ENCODE measurements around the gene CYB5B.

CYB5B gene

DNA sequence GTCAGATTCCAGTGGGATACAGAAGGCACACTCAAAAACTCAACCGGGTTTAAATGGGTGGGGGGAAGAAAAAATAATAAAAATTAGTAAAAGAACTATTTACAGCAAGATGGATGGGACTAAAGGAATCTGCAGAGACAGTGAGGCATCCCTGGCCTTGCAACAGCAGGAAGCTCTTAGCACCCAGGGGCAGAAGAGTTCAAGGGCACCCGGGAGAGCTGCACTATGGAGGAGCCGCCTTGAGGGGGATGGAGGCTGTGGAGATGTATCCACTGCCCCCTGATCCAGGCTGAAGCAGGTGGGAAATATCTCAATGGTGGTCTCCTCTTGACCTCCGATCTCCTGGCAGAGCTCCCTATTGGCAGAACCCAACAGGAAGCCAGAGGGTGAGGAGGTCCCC lies 72.0 kb downstream of the CYB5B start:
- no peaks in the 10 kb centered on the region for H3K36me3 ChIP-seq (ENCODE audit: control insufficient read depth, insufficient read depth, low read length)
- H3K4me3 ChIP-seq (ENCODE audit: insufficient read depth, low read depth, low read length, poor library complexity, severe bottlenecking) = no peak overlapping the region
- H3K4me1 ChIP-seq (ENCODE audit: control insufficient read depth, insufficient read depth, low read length, poor library complexity, severe bottlenecking) = no peaks in the 10 kb centered on the region
- DNase-seq = no peak
- H3K27me3 ChIP-seq (replicated peaks; ENCODE audit: control insufficient read depth, insufficient read depth, low read length, poor library complexity, severe bottlenecking) = no peaks in the 10 kb centered on the region
- no peaks in the 10 kb centered on the region for H3K9me3 ChIP-seq (ENCODE audit: control insufficient read depth, low read length)
- H3K27ac ChIP-seq (ENCODE audit: insufficient read depth, low read length, poor library complexity, severe bottlenecking) = no peak overlapping the region

DNA sequence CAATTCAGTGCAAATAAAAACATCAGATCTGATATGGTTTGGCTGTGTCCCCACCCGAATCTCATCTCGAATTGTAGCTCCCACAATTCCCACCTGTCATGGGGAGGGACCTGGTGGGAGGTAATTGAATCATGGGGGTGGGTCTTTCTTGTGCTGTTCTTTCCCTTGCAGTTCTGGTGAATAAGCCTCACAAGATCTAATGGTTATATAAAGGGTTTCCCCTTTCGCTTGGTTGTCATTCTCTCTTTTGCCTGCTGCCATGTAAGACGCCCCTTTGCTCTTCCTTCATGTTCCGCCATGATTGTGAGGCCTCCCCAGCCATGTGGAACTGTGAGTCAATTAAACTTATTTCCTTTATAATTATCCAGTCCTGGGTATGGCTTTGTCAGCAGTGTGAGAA lies 72.5 kb downstream of the CYB5B start:
- Histone ChIP-seq H3K9me3 (ENCODE audit: control insufficient read depth, low read length) (no peaks in the 10 kb centered on the region), H3K36me3 (ENCODE audit: control insufficient read depth, insufficient read depth, low read length) (no peaks in the 10 kb centered on the region), H3K27ac (ENCODE audit: insufficient read depth, low read length, poor library complexity, severe bottlenecking) (no peak overlapping the region), H3K27me3 (replicated peaks; ENCODE audit: control insufficient read depth, insufficient read depth, low read length, poor library complexity, severe bottlenecking) (no peaks in the 10 kb centered on the region), H3K4me1 (ENCODE audit: control insufficient read depth, insufficient read depth, low read length, poor library complexity, severe bottlenecking) (no peaks in the 10 kb centered on the region), H3K4me3 (ENCODE audit: insufficient read depth, low read depth, low read length, poor library complexity, severe bottlenecking) (no peak overlapping the region)
- no peak for DNase-seq

DNA sequence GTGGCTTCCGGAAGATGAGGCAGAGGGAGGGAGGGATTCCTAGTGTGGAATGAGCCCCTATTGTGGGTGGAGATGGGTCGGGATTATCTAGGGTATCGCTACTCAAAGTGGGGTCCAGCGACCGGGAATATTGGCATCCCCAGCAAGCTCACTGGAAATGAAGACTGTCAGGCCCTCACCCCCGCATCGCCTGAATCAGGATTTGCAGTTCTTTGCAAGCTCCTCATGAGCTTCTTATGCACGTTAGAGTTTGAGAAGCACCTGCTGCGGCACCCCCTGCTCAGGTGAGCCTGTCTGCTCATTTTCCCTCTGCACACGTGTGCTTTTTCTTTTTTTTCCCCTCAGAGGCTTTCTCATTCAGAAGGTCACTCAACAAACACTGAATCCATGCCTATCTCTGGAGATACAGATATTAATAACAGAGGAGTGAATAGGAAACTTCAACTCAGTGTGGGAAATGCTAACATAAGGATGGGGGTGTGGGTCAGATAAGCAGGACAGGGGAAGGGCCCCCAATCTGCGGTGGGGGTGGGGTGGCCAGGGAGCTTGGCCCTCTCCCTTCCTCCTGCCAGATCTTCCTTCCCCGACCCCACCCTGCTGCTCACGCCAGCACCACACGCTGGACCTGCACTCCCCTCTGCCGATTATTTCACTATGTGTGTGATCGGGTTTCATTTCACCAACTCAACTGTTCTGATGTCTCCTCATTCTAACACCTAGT lies 73.6 kb downstream of the CYB5B start:
- H3K27ac ChIP-seq (ENCODE audit: insufficient read depth, low read length, poor library complexity, severe bottlenecking) = no peak overlapping the region
- no peaks in the 10 kb centered on the region for H3K36me3 ChIP-seq (ENCODE audit: control insufficient read depth, insufficient read depth, low read length)
- DNase-seq = no peak
- H3K9me3 ChIP-seq (ENCODE audit: control insufficient read depth, low read length) = no peaks in the 10 kb centered on the region
- H3K4me3 ChIP-seq (ENCODE audit: insufficient read depth, low read depth, low read length, poor library complexity, severe bottlenecking) = no peak overlapping the region
- H3K27me3 ChIP-seq (replicated peaks; ENCODE audit: control insufficient read depth, insufficient read depth, low read length, poor library complexity, severe bottlenecking) = no peaks in the 10 kb centered on the region
- no peaks in the 10 kb centered on the region for H3K4me1 ChIP-seq (ENCODE audit: control insufficient read depth, insufficient read depth, low read length, poor library complexity, severe bottlenecking)

DNA sequence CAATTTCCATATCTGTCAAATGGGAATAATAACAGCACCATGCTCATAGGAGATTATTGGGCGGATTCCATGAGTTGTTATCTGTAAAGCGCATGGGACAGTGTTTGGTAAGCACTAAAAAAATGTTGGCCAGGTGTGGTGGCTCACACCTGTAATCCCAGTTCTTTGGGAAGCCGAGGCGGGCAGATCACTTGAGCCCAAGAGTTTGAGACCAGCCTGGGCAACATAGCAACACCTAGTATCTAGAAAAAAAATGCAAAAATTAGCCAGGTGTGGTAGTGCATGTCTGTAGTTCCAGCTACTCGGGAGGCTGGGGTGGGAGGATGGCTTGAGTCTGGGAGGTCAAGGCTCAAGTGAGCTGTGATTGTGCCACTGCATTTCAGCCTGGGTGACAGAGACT lies 74.5 kb downstream of the CYB5B start:
- no peak for DNase-seq
- H3K27me3 ChIP-seq (replicated peaks; ENCODE audit: control insufficient read depth, insufficient read depth, low read length, poor library complexity, severe bottlenecking) = no peaks in the 10 kb centered on the region
- no peak overlapping the region for H3K27ac ChIP-seq (ENCODE audit: insufficient read depth, low read length, poor library complexity, severe bottlenecking)

DNA sequence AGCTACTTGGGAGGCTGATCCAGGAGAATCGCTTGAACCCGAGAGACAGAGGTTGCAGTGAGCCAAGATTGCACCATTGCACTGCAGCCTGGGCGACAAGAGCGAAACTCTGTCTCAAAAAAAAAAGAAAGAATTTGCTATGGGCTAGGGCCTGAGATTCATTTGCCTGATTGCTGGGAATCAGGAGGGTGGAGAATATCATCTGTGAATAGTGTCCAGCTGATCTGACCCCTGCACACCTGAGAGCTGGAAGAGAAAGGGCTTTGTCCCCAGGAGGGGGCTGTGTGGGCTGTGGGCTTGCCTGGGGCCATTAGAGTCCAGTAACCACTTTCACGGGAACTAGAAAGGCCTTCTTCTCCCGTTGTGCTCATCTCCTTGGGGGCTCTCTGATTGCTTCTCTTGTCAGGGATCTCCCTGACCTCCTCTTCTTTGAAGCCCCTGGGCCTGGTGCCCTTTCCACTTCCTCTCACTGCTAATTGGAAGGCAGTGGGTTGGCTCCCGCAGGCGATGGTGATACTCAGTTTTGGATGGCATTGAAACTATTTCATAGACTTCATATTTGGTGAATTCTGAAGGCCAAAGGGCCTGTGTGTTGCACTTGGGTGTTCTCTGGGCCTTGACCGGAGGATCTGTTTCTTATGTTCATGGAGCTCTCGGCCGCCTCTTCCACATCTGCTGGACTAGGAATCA lies 75.3 kb downstream of the CYB5B start:
- no peaks in the 10 kb centered on the region for H3K27me3 ChIP-seq (replicated peaks; ENCODE audit: control insufficient read depth, insufficient read depth, low read length, poor library complexity, severe bottlenecking)
- H3K4me3 ChIP-seq (ENCODE audit: insufficient read depth, low read depth, low read length, poor library complexity, severe bottlenecking) = no peak overlapping the region
- H3K9me3 ChIP-seq (ENCODE audit: control insufficient read depth, low read length) = no peaks in the 10 kb centered on the region
- no peaks in the 10 kb centered on the region for H3K36me3 ChIP-seq (ENCODE audit: control insufficient read depth, insufficient read depth, low read length)
- no peak overlapping the region for H3K27ac ChIP-seq (ENCODE audit: insufficient read depth, low read length, poor library complexity, severe bottlenecking)
- H3K4me1 ChIP-seq (ENCODE audit: control insufficient read depth, insufficient read depth, low read length, poor library complexity, severe bottlenecking) = no peaks in the 10 kb centered on the region
- DNase-seq = no peak

More for the DNA sequence above, 74.5 kb downstream of the CYB5B start:
- Histone ChIP-seq H3K9me3 (ENCODE audit: control insufficient read depth, low read length) (no peaks in the 10 kb centered on the region), H3K4me1 (ENCODE audit: control insufficient read depth, insufficient read depth, low read length, poor library complexity, severe bottlenecking) (no peaks in the 10 kb centered on the region), H3K4me3 (ENCODE audit: insufficient read depth, low read depth, low read length, poor library complexity, severe bottlenecking) (no peak overlapping the region), H3K36me3 (ENCODE audit: control insufficient read depth, insufficient read depth, low read length) (no peaks in the 10 kb centered on the region)

DNA sequence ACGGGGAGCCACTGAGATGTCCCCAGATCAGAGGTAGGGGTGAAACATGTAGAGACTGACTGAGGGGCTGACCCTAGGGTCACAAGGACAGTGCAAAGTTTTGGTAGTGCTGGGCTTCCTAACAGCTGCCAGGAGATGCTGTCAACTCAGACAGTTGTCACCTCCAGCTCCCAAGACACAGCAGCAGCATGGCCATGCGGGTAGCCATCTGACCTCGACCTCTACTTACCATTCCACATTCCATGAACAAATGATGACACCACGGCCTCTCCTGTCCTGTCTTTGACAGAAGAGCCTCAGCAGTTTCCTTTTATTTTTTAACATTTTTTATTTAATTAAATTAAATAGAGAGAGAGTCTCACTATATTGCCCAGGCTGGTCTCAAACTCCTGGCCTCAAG lies 76.1 kb downstream of the CYB5B start:
- Histone ChIP-seq H3K9me3 (ENCODE audit: control insufficient read depth, low read length) (no peaks in the 10 kb centered on the region), H3K4me3 (ENCODE audit: insufficient read depth, low read depth, low read length, poor library complexity, severe bottlenecking) (no peak overlapping the region), H3K27ac (ENCODE audit: insufficient read depth, low read length, poor library complexity, severe bottlenecking) (no peak overlapping the region), H3K36me3 (ENCODE audit: control insufficient read depth, insufficient read depth, low read length) (no peaks in the 10 kb centered on the region), H3K27me3 (replicated peaks; ENCODE audit: control insufficient read depth, insufficient read depth, low read length, poor library complexity, severe bottlenecking) (no peaks in the 10 kb centered on the region), H3K4me1 (ENCODE audit: control insufficient read depth, insufficient read depth, low read length, poor library complexity, severe bottlenecking) (no peaks in the 10 kb centered on the region)
- DNase-seq = no peak

DNA sequence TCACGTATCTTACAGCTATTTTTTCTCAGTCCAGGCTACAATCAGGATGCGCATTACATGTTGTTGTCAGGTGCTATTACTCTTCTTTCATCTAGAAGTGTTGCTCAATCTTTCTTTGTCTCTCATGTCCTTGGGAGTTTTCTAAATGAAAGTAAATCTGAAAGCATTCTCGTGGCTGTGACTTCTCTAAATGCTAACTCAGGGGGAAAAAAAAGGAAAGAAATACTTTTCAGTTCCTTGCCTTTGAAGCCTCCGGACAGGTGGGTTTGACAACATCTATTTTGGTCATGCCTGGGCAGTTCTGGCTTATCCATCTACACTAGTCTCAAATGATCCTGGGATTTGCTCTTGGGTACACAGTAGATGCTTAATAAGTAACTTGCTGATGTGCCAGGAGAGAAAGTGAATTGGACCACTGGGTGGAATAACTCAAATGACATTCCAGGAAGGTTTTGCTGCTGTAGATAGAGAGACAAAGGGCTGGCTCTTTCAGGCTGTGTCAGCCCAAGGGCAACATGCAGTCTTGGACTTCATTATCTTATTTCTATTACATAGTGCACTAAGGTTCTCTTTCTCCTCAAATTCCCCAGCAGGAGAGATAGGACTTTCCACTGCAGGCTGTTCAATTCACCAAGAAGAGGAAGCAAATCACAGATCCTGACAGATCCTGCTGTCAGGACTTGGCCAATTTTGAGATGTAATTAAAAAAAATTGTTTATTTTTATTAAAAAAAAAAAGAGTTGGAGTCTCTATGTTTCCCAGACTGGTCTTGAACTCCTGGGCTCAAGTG lies 77.7 kb downstream of the CYB5B start:
- H3K9me3 ChIP-seq (ENCODE audit: control insufficient read depth, low read length) = no peaks in the 10 kb centered on the region
- H3K4me3 ChIP-seq (ENCODE audit: insufficient read depth, low read depth, low read length, poor library complexity, severe bottlenecking) = no peak overlapping the region
- no peak overlapping the region for H3K27ac ChIP-seq (ENCODE audit: insufficient read depth, low read length, poor library complexity, severe bottlenecking)
- no peak for DNase-seq
- no peaks in the 10 kb centered on the region for H3K27me3 ChIP-seq (replicated peaks; ENCODE audit: control insufficient read depth, insufficient read depth, low read length, poor library complexity, severe bottlenecking)
- H3K4me1 ChIP-seq (ENCODE audit: control insufficient read depth, insufficient read depth, low read length, poor library complexity, severe bottlenecking) = no peaks in the 10 kb centered on the region
- H3K36me3 ChIP-seq (ENCODE audit: control insufficient read depth, insufficient read depth, low read length) = no peaks in the 10 kb centered on the region

DNA sequence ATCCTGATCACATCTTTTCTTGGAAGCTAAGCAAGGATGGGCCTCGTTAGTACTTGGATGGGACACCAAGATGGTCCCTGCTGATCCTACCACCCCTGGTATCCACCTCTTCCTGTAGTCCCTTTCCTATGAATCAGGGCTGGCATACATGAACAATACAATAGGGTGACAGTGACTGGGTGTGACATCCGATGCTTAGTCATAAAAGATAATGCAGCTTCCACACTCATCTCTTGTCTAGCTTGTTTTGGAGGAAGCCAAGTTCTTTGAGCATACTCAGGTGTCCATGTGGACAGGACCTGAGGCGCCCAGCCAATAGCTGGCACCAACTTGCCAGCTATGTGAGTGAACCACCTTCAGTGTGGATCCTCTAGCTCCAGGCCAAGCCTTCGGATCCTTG lies 78.8 kb downstream of the CYB5B start:
- no peaks in the 10 kb centered on the region for H3K9me3 ChIP-seq (ENCODE audit: control insufficient read depth, low read length)
- no peak overlapping the region for H3K4me3 ChIP-seq (ENCODE audit: insufficient read depth, low read depth, low read length, poor library complexity, severe bottlenecking)
- no peaks in the 10 kb centered on the region for H3K27me3 ChIP-seq (replicated peaks; ENCODE audit: control insufficient read depth, insufficient read depth, low read length, poor library complexity, severe bottlenecking)
- no peaks in the 10 kb centered on the region for H3K36me3 ChIP-seq (ENCODE audit: control insufficient read depth, insufficient read depth, low read length)
- no peak for DNase-seq
- H3K4me1 ChIP-seq (ENCODE audit: control insufficient read depth, insufficient read depth, low read length, poor library complexity, severe bottlenecking) = no peaks in the 10 kb centered on the region
- no peak overlapping the region for H3K27ac ChIP-seq (ENCODE audit: insufficient read depth, low read length, poor library complexity, severe bottlenecking)

DNA sequence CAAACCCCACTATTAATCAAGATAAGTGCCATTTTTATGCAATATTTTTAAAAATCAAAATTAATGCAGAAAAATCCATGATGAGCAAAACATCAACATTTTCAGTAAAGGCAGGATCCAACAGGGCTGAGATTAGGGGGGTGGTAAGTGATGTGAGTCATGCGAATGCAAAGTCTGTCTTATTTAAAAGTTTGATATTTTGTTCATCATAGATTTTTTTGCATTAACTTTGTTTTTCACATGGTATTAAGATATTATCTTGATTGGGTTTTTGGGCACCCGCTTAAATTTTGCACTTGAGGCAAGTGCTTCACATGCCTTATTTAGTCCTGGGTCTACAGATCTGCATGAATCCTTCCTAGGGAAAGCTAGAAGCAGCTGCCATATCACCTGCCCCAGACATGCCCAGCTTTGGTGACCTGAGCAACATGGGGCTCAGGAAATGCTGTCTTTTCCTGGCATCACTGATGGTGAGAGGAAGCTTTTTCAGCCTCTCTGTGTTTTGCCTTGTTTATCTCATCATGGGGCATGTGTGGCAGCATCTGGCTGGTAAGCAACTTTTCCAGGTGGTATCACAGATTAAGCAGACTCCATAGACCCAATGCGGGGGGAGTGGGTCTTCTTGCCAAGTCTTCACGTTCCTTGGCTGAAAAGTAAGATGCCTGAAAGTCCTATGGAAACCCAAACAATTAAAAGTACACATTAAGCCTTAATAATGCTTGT lies 83.8 kb downstream of the CYB5B start:
- Histone ChIP-seq H3K36me3 (ENCODE audit: control insufficient read depth, insufficient read depth, low read length) (no peaks in the 10 kb centered on the region), H3K4me1 (ENCODE audit: control insufficient read depth, insufficient read depth, low read length, poor library complexity, severe bottlenecking) (no peaks in the 10 kb centered on the region), H3K27me3 (replicated peaks; ENCODE audit: control insufficient read depth, insufficient read depth, low read length, poor library complexity, severe bottlenecking) (no peaks in the 10 kb centered on the region), H3K27ac (ENCODE audit: insufficient read depth, low read length, poor library complexity, severe bottlenecking) (no peak overlapping the region), H3K9me3 (ENCODE audit: control insufficient read depth, low read length) (no peaks in the 10 kb centered on the region), H3K4me3 (ENCODE audit: insufficient read depth, low read depth, low read length, poor library complexity, severe bottlenecking) (no peak overlapping the region)
- no peak for DNase-seq
